A549 (cell line): ENCODE results near the gene TRAPPC3.

ENCODE experiments used
- CBX8 ChIP-seq: fragments of 200-600 bp; sonication (generic); IDR thresholded peaks from 2 replicates; pipeline ENCODE4 v1.6.1; 2016
- EP300 ChIP-seq, 2 experiments: fragments of >200 bp; sonication (Bioruptor Twin); formaldehyde crosslinking; IDR thresholded peaks; 2 replicates in 1 of 2; 3 replicates in 1 of 2; pipeline ENCODE4 v1.6.1; 2016 to 2017
- POLR2A ChIP-seq: IDR thresholded peaks from 2 replicates; pipeline ENCODE4 v1.6.1; 2012; ENCODE audit warnings: mild to moderate bottlenecking, low read length
- RAD21 ChIP-seq, 2 experiments: fragments of >200 bp in 1 of 2; sonication (Bioruptor Twin) in 1 of 2; formaldehyde crosslinking in 1 of 2; IDR thresholded peaks in 1 of 2; conservative IDR thresholded peaks in 1 of 2; 2 replicates in 1 of 2; 3 replicates in 1 of 2; pipeline ENCODE4 v1.6.1; 2012 to 2018; ENCODE audit warnings: inconsistent platforms in 1 of 2
- RFX5 ChIP-seq: fragments of 450-650 bp; IDR thresholded peaks from 2 replicates; pipeline ENCODE4 v1.7.1; 2014; ENCODE audit warnings: antibody characterized with exemption, mild to moderate bottlenecking, moderate library complexity
- TF ChIP-seq, protein P1 (sequence below): fragments of >200 bp; sonication (Bioruptor Twin); formaldehyde crosslinking; IDR thresholded peaks from 3 replicates; pipeline ENCODE4 v1.5.1; 2016
- TF ChIP-seq, protein P2 (sequence below): IDR thresholded peaks from 2 replicates; pipeline ENCODE4 v1.6.1; 2012
- TF ChIP-seq, protein P3 (sequence below): fragments of 200-600 bp; sonication (generic); IDR thresholded peaks from 2 replicates; pipeline ENCODE4 v1.6.1; 2016; ENCODE audit warnings: antibody characterized with exemption, mild to moderate bottlenecking, moderate library complexity

DNA sequence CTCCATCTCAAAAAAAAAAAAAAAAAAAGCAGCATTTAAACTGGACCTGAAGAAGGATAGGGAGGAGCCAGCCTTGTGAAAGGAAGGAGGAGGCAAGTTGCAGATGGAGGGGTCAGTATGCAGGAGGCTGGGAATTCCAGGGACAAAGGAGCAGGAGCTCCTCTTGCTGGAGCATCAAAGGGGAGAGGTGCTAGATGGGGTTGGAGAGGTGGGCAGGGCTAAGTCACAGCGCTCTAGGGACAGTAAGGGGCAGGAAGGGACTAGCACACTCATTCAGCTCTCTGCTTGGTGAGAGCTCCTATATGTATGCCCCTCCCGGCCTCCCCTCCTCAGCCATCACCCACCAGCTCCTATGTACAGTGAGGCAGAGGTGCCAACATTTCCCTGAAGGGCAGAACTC lies 33.4 kb upstream of the TRAPPC3 start:
- TF ChIP-seq, protein P1, sequence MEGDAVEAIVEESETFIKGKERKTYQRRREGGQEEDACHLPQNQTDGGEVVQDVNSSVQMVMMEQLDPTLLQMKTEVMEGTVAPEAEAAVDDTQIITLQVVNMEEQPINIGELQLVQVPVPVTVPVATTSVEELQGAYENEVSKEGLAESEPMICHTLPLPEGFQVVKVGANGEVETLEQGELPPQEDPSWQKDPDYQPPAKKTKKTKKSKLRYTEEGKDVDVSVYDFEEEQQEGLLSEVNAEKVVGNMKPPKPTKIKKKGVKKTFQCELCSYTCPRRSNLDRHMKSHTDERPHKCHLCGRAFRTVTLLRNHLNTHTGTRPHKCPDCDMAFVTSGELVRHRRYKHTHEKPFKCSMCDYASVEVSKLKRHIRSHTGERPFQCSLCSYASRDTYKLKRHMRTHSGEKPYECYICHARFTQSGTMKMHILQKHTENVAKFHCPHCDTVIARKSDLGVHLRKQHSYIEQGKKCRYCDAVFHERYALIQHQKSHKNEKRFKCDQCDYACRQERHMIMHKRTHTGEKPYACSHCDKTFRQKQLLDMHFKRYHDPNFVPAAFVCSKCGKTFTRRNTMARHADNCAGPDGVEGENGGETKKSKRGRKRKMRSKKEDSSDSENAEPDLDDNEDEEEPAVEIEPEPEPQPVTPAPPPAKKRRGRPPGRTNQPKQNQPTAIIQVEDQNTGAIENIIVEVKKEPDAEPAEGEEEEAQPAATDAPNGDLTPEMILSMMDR = no peak
- TF ChIP-seq CBX8 (no peak), RAD21 (conservative IDR thresholded peaks at IDR 0.05 in 1 of 2, IDR thresholded peaks at IDR 0.05 in 1 of 2) (no peak), EP300 (IDR thresholded peaks at IDR 0.05) (no peak), POLR2A (no peak), RFX5 (no peak)
- TF ChIP-seq, protein P2, sequence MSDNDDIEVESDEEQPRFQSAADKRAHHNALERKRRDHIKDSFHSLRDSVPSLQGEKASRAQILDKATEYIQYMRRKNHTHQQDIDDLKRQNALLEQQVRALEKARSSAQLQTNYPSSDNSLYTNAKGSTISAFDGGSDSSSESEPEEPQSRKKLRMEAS = no peak
- TF ChIP-seq, protein P3, sequence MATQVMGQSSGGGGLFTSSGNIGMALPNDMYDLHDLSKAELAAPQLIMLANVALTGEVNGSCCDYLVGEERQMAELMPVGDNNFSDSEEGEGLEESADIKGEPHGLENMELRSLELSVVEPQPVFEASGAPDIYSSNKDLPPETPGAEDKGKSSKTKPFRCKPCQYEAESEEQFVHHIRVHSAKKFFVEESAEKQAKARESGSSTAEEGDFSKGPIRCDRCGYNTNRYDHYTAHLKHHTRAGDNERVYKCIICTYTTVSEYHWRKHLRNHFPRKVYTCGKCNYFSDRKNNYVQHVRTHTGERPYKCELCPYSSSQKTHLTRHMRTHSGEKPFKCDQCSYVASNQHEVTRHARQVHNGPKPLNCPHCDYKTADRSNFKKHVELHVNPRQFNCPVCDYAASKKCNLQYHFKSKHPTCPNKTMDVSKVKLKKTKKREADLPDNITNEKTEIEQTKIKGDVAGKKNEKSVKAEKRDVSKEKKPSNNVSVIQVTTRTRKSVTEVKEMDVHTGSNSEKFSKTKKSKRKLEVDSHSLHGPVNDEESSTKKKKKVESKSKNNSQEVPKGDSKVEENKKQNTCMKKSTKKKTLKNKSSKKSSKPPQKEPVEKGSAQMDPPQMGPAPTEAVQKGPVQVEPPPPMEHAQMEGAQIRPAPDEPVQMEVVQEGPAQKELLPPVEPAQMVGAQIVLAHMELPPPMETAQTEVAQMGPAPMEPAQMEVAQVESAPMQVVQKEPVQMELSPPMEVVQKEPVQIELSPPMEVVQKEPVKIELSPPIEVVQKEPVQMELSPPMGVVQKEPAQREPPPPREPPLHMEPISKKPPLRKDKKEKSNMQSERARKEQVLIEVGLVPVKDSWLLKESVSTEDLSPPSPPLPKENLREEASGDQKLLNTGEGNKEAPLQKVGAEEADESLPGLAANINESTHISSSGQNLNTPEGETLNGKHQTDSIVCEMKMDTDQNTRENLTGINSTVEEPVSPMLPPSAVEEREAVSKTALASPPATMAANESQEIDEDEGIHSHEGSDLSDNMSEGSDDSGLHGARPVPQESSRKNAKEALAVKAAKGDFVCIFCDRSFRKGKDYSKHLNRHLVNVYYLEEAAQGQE = no peak
